PC-3 (cell line): Measurements from ENCODE around the gene UBE2E2. TPM values are rescaled to one million over a fixed set of nuclear protein-coding genes. Genes with fewer than 3 reads are reported as not detected.

Experiments
- ATAC-seq: fragments of 200-7000 bp; cut with Tn5 transposase; 2 replicates; pipeline ENCODE4 v1.9.1; 2020; ENCODE audit warnings: mild to moderate bottlenecking, moderate library complexity
- BruUV-seq: library from RNA; stranded (reverse); fragments of 400-500 nt; replicated peaks from 2 replicates; lab custom pipeline; 2021; lab: Mats Ljungman, UMichigan
- CTCF ChIA-PET: fragments of 300-600 bp; sonication (Branson Sonifier 250); formaldehyde crosslinking; loops from one replicate; lab custom pipeline; 2022; ENCODE audit warnings: antibody characterized with exemption; lab: Charles Lee
- POLR2A ChIA-PET: fragments of 300-600 bp; sonication (Branson Sonifier 250); formaldehyde crosslinking; loops from one replicate; lab custom pipeline; 2022; ENCODE audit warnings: antibody characterized with exemption; ENCODE audit not compliant: unreplicated experiment; lab: Charles Lee
- DNase-seq: peaks from one replicate; pipeline ENCODE4 v3.0.0-alpha.2; 2015
- H2AFZ ChIP-seq: fragments of 300-600 bp; sonication (generic); 2 replicates; pipeline ENCODE4 v1.6.0; 2016; ENCODE audit warnings: antibody characterized with exemption, low read length
- H3F3A ChIP-seq: fragments of 300-600 bp; sonication (generic); one replicate; pipeline ENCODE4 v1.6.0; 2017; ENCODE audit warnings: antibody characterized with exemption, low read length, control low read depth, mild to moderate bottlenecking; ENCODE audit not compliant: unreplicated experiment
- H3K27ac ChIP-seq: fragments of 300-600 bp; sonication (generic); 2 replicates; pipeline ENCODE4 v1.5.1; 2016; ENCODE audit warnings: mild to moderate bottlenecking, low read length
- H3K27me3 ChIP-seq: fragments of 300-600 bp; sonication (generic); 2 replicates; pipeline ENCODE4 v1.6.1; 2016; ENCODE audit warnings: low read length, mixed read lengths
- H3K36me3 ChIP-seq: fragments of 300-600 bp; sonication (generic); 2 replicates; pipeline ENCODE4 v1.6.1; 2016; ENCODE audit warnings: low read depth, mixed run types, low read length, mixed read lengths
- H3K4me1 ChIP-seq: fragments of 300-600 bp; sonication (generic); 2 replicates; pipeline ENCODE4 v1.5.1; 2016; ENCODE audit warnings: low read length; ENCODE audit not compliant: insufficient read depth
- H3K4me2 ChIP-seq: fragments of 300-600 bp; sonication (generic); 2 replicates; pipeline ENCODE4 v1.6.0; 2016; ENCODE audit warnings: low read length
- H3K4me3 ChIP-seq: fragments of 300-600 bp; sonication (generic); 2 replicates; pipeline ENCODE4 v1.5.1; 2016; ENCODE audit warnings: mild to moderate bottlenecking, low read length, mixed read lengths
- H3K79me2 ChIP-seq: fragments of 300-600 bp; sonication (generic); 2 replicates; pipeline ENCODE4 v1.6.1; 2017; ENCODE audit warnings: low read length, mixed read lengths
- H3K9ac ChIP-seq: fragments of 300-600 bp; sonication (generic); 2 replicates; pipeline ENCODE4 v1.6.0; 2016; ENCODE audit warnings: mild to moderate bottlenecking, low read length
- H3K9me2 ChIP-seq: fragments of 300-600 bp; sonication (generic); replicated peaks from 2 replicates; pipeline ENCODE4 v1.6.1; 2016; ENCODE audit warnings: mixed run types, low read length, mixed read lengths
- H3K9me3 ChIP-seq: fragments of 300-600 bp; sonication (generic); 2 replicates; pipeline ENCODE4 v1.6.1; 2016; ENCODE audit warnings: low read length, mixed read lengths
- H4K20me1 ChIP-seq: fragments of 300-600 bp; sonication (generic); 2 replicates; pipeline ENCODE4 v1.6.1; 2016; ENCODE audit warnings: low read length, mixed read lengths
- EZH2 ChIP-seq: fragments of 300-600 bp; sonication (generic); IDR thresholded peaks from one replicate; pipeline ENCODE4 v1.6.1; 2017; ENCODE audit warnings: antibody characterized with exemption, mild to moderate bottlenecking, low read length; ENCODE audit not compliant: unreplicated experiment
- EZH2phosphoT487 ChIP-seq: fragments of 300-600 bp; sonication (generic); IDR thresholded peaks from 2 replicates; pipeline ENCODE4 v1.6.1; 2018; ENCODE audit warnings: mild to moderate bottlenecking, antibody characterized with exemption, low read length, borderline replicate concordance
- intact Hi-C: fragments of 100-400 bp; cut with micrococcal nuclease; formaldehyde crosslinking; loops from 2 replicates; pipeline ENCODE4 v1.9.0; 2023
- total RNA-seq: library from RNA; depleted of rRNA; stranded (reverse); fragments of >200 nt; gene quantifications from 2 replicates; pipeline ENCODE4 v1.2.3, GENCODE V29; 2014
- TF ChIP-seq, protein P1 (sequence below): fragments of 300-600 bp; sonication (generic); conservative IDR thresholded peaks from 2 replicates; pipeline ENCODE4 v1.5.1; 2017; ENCODE audit warnings: antibody characterized with exemption, low read depth, mild to moderate bottlenecking, low read length

UBE2E2 gene
- total RNA-seq, 1 experiment from 2014 or later: 25.6 TPM

GRCh38 chr3:23329471-23330105 is 126.5 kb downstream of the UBE2E2 start:
- H3K79me2 ChIP-seq: peaks cover 29% of the 10 kb centered on the region
- BruUV-seq: no TSS peak
- intact Hi-C loops: loop anchor here (5.0 kb wide), 1 partner anchor 87 kb away; no protein-coding TSS in a partner anchor
- ChIA-PET POLR2A (no interaction called here), CTCF (no interaction called here)
- ATAC-seq (no peak), DNase-seq (no peak)
- peaks cover 48% of the 10 kb centered on the region for H3K4me1 ChIP-seq
- no peaks in the 10 kb centered on the region for H3K9me2 ChIP-seq
- H3K27me3 ChIP-seq: no peaks in the 10 kb centered on the region
- H4K20me1 ChIP-seq: peaks cover 12% of the 10 kb centered on the region; the same call in 1 of the 2 replicates
- no peak overlapping the region for H3K4me2 ChIP-seq
- H3K9ac ChIP-seq: no peak overlapping the region
- no peaks in the 10 kb centered on the region for H3K9me3 ChIP-seq
- H2AFZ ChIP-seq: no peak overlapping the region
- no peak overlapping the region for H3K27ac ChIP-seq
- TF ChIP-seq EZH2 (no peak), EZH2phosphoT487 (no peak)
- TF ChIP-seq, protein P1, sequence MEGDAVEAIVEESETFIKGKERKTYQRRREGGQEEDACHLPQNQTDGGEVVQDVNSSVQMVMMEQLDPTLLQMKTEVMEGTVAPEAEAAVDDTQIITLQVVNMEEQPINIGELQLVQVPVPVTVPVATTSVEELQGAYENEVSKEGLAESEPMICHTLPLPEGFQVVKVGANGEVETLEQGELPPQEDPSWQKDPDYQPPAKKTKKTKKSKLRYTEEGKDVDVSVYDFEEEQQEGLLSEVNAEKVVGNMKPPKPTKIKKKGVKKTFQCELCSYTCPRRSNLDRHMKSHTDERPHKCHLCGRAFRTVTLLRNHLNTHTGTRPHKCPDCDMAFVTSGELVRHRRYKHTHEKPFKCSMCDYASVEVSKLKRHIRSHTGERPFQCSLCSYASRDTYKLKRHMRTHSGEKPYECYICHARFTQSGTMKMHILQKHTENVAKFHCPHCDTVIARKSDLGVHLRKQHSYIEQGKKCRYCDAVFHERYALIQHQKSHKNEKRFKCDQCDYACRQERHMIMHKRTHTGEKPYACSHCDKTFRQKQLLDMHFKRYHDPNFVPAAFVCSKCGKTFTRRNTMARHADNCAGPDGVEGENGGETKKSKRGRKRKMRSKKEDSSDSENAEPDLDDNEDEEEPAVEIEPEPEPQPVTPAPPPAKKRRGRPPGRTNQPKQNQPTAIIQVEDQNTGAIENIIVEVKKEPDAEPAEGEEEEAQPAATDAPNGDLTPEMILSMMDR: no peak
- no peaks in the 10 kb centered on the region for H3F3A ChIP-seq
- H3K4me3 ChIP-seq: no peak overlapping the region
- no peaks in the 10 kb centered on the region for H3K36me3 ChIP-seq

DNA sequence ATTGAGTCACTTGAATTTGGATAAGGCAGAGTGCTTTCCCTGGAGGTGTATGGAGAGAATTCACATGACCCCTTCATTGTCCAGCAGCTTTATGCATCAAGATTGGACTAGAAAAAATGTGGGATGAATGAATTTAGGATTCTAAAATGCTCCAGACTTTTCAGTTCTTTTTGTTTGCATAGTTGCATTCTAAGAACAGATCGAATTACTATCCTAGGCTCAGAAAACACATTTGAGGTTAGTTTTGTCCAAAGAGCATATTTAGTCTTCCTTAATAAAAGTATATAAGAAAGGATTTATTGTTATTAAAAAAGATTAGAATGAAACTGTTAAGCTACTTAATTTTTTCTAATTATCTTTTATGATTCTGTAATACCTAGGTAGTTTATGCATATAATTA is 127.4 kb downstream of the UBE2E2 start:
- Histone ChIP-seq H3K4me1 (peaks cover 38% of the 10 kb centered on the region), H3K27ac (no peak overlapping the region), H3K9me3 (no peaks in the 10 kb centered on the region), H4K20me1 (peaks cover 14% of the 10 kb centered on the region; the same call in 1 of the 2 replicates), H3K4me2 (no peak overlapping the region), H3K79me2 (peaks cover 37% of the 10 kb centered on the region), H3K9me2 (no peaks in the 10 kb centered on the region), H3K4me3 (no peak overlapping the region), H2AFZ (no peak overlapping the region), H3F3A (no peaks in the 10 kb centered on the region), H3K36me3 (no peaks in the 10 kb centered on the region), H3K27me3 (no peaks in the 10 kb centered on the region), H3K9ac (no peak overlapping the region)
- BruUV-seq: no TSS peak
- ChIA-PET CTCF (no interaction called here), POLR2A (interaction anchor here (0.6 kb wide), 1 partner anchor 262 kb away, joined by 4 read pairs; no protein-coding TSS in a partner anchor)
- no peak for ATAC-seq
- no peak for TF ChIP-seq EZH2phosphoT487
- TF ChIP-seq, protein P1: no peak
- no peak for TF ChIP-seq EZH2
- no peak for DNase-seq
- intact Hi-C loops: loop anchor here (5.0 kb wide), 1 partner anchor 88 kb away; no protein-coding TSS in a partner anchor
